HL-60/S4 (cell line): ENCODE data around the gene TDRD3.

ENCODE experiments used
- in situ Hi-C: fragments of 300-500 bp; cut with MboI; formaldehyde crosslinking; loops from 2 replicates; pipeline ENCODE4 v1.14.3; 2022; ENCODE audit warnings: low sequenced_read_pairs

TDRD3 gene

DNA sequence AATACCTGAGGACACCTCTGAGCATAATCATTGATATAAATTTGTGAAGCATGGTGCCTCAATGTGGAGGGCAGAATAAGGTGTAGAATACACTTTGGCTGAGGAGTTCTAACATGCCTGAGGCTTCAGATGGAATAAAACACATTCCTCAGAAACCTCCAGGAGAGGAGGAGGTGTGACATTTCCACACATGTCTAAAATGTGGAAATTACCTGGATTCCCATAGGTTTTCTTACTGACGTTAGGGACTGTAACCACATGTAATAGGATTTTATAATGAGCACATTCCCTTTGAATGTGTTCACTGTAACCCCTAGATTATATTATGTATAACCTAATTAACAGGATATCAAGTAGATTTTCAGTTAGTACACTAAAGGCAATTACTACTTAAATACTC lies 226.1 kb downstream of the TDRD3 start:
- in situ Hi-C loops = loop anchor here (25.0 kb wide), 1 partner anchor 136 kb away; no protein-coding TSS in a partner anchor
